Mesenchymal stem cell (in vitro differentiated cells and primary cell): ENCODE results near the gene PRKG1.

Experiments used
- DNase-seq: peaks from one replicate; pipeline ENCODE4 v3.0.0-alpha.2; 2013
- H2AFZ ChIP-seq: one replicate; pipeline ENCODE4 v1.6.1; 2013; ENCODE audit warnings: low read depth, mild to moderate bottlenecking, control low read depth, inconsistent platforms, low read length, moderate library complexity
- H2AK5ac ChIP-seq: 2 replicates; pipeline ENCODE4 v1.6.1; 2013; ENCODE audit warnings: low read length, moderate library complexity, mild to moderate bottlenecking, inconsistent platforms; ENCODE audit not compliant: severe bottlenecking
- H2BK120ac ChIP-seq: one replicate; pipeline ENCODE4 v1.6.1; 2013; ENCODE audit warnings: low read depth, mild to moderate bottlenecking, inconsistent platforms, low read length, moderate library complexity
- H2BK12ac ChIP-seq, 2 experiments: one replicate each; pipeline ENCODE4 v1.6.1; 2013; ENCODE audit warnings: inconsistent platforms in 2 of 2, low read length in 2 of 2, mild to moderate bottlenecking in 2 of 2, moderate library complexity in 2 of 2, control low read depth in 1 of 2
- H2BK15ac ChIP-seq: one replicate; pipeline ENCODE4 v1.6.1; 2013; ENCODE audit warnings: mild to moderate bottlenecking, low read depth, inconsistent platforms; ENCODE audit not compliant: poor library complexity, severe bottlenecking
- H2BK5ac ChIP-seq: 2 replicates; pipeline ENCODE4 v1.6.1; 2013; ENCODE audit warnings: low read depth, mild to moderate bottlenecking, low read length, control low read depth, inconsistent platforms; ENCODE audit not compliant: poor library complexity, severe bottlenecking
- H3K14ac ChIP-seq, 2 experiments: one replicate each; pipeline ENCODE4 v1.6.1; 2013; ENCODE audit warnings: inconsistent platforms in 2 of 2, low read length in 2 of 2, control low read depth in 1 of 2, mild to moderate bottlenecking in 1 of 2, moderate library complexity in 1 of 2
- H3K18ac ChIP-seq, 2 experiments: one replicate each; pipeline ENCODE4 v1.6.1; 2013; ENCODE audit warnings: inconsistent platforms in 2 of 2, low read length in 2 of 2, control low read depth in 1 of 2, low read depth in 1 of 2, mild to moderate bottlenecking in 1 of 2
- H3K23ac ChIP-seq, 2 experiments: one replicate each; pipeline ENCODE4 v1.6.1; 2013; ENCODE audit warnings: inconsistent platforms in 2 of 2, low read length in 2 of 2, mild to moderate bottlenecking in 2 of 2, moderate library complexity in 2 of 2, control low read depth in 1 of 2
- H3K27ac ChIP-seq: 2 replicates; pipeline ENCODE4 v1.5.1; 2013; ENCODE audit warnings: mild to moderate bottlenecking, moderate library complexity, low read length, control low read depth, inconsistent platforms; ENCODE audit not compliant: poor library complexity, severe bottlenecking
- H3K27me3 ChIP-seq, 2 experiments: 2 replicates each; pipeline versions ENCODE4 v1.6.1 to v1.7.0; 2013; ENCODE audit warnings: low read length in 2 of 2, mild to moderate bottlenecking in 2 of 2, moderate library complexity in 2 of 2, control low read depth in 1 of 2, inconsistent platforms in 1 of 2; ENCODE audit not compliant: control insufficient read depth in 1 of 2, insufficient read depth in 1 of 2
- H3K36me3 ChIP-seq, 2 experiments: 2 replicates each; pipeline versions ENCODE4 v1.6.1 to v1.7.0; 2013; ENCODE audit warnings: low read length in 2 of 2, control low read depth in 1 of 2, inconsistent platforms in 1 of 2, low read depth in 1 of 2, mild to moderate bottlenecking in 1 of 2; ENCODE audit not compliant: insufficient read depth in 2 of 2, control insufficient read depth in 1 of 2
- H3K4ac ChIP-seq, 2 experiments: one replicate each; pipeline ENCODE4 v1.6.1; 2013; ENCODE audit warnings: inconsistent platforms in 2 of 2, low read length in 2 of 2, mild to moderate bottlenecking in 2 of 2, moderate library complexity in 2 of 2, control low read depth in 1 of 2, low read depth in 1 of 2
- H3K4me1 ChIP-seq: 2 replicates; pipeline ENCODE4 v1.6.1; 2013; ENCODE audit warnings: low read depth, low read length, control low read depth; ENCODE audit not compliant: control insufficient read depth, insufficient read depth
- H3K4me2 ChIP-seq: 2 replicates; pipeline ENCODE4 v1.6.1; 2013; ENCODE audit warnings: low read length, mild to moderate bottlenecking, inconsistent platforms; ENCODE audit not compliant: poor library complexity, severe bottlenecking
- H3K4me3 ChIP-seq, 2 experiments: 2 replicates each; pipeline versions ENCODE4 v1.5.1 to v1.7.0; 2013; ENCODE audit warnings: low read length in 2 of 2, mild to moderate bottlenecking in 2 of 2, control low read depth in 1 of 2, low read depth in 1 of 2; ENCODE audit not compliant: insufficient read depth in 1 of 2
- H3K79me1 ChIP-seq: replicated peaks from 2 replicates; pipeline ENCODE4 v1.6.1; 2013; ENCODE audit warnings: mild to moderate bottlenecking, control low read depth, low read length, inconsistent platforms; ENCODE audit not compliant: poor library complexity, severe bottlenecking
- H3K9ac ChIP-seq: 2 replicates; pipeline ENCODE4 v1.7.0; 2013; ENCODE audit warnings: mild to moderate bottlenecking, low read length, moderate library complexity
- H3K9me3 ChIP-seq: 2 replicates; pipeline ENCODE4 v1.7.0; 2013; ENCODE audit warnings: mild to moderate bottlenecking, low read length; ENCODE audit not compliant: control insufficient read depth
- H4K8ac ChIP-seq: one replicate; pipeline ENCODE4 v1.6.1; 2013; ENCODE audit warnings: inconsistent platforms, mild to moderate bottlenecking, low read length, moderate library complexity
- H4K91ac ChIP-seq: one replicate; pipeline ENCODE4 v1.6.1; 2013; ENCODE audit warnings: mild to moderate bottlenecking, low read length, inconsistent platforms
- WGBS: methylation state at CpG from one replicate; pipeline ENCODE4 v1.1.7; 2013; ENCODE audit warnings: mixed read lengths; 5-methylcytosine and 5-hydroxymethylcytosine counted together

PRKG1 gene

GRCh38 chr10:52313933-52314821 lies 1239.9 kb downstream of the PRKG1 start, which contains the start of gene DKK1:
DKK1 (plus strand) TSS chr10:52314281; CDS start chr10:52314435, 154 bp downstream.
- peak within 1 kb of the TSS; percentile 91 for H3K9ac ChIP-seq
- peak within 1 kb of the TSS in 1 of 2 experiments; percentile 91 for H2BK12ac ChIP-seq
- H2AK5ac ChIP-seq: no peak within 1 kb of the TSS
- DNase-seq: peak; percentile 80
- peak within 1 kb of the TSS in 1 of 2 experiments; percentile 62 for H3K4ac ChIP-seq
- peak within 1 kb of the TSS; percentile 44 for H2BK120ac ChIP-seq
- H2BK5ac ChIP-seq: no peak within 1 kb of the TSS
- no peak within 1 kb of the TSS for H4K8ac ChIP-seq
- no peaks in the 10 kb centered on the region for H3K9me3 ChIP-seq
- 1% methylated on average over 52 of the region's 55 CpGs for WGBS
- H2AFZ ChIP-seq: peak within 1 kb of the TSS; percentile 75
- H3K27me3 ChIP-seq: no peaks in the 10 kb centered on the region
- H3K18ac ChIP-seq: peak within 1 kb of the TSS; percentile 76 to 86
- H3K36me3 ChIP-seq: peaks cover 0 to 21% of the 10 kb centered on the region in 2 experiments
- peak within 1 kb of the TSS; percentile 79 to 87 for H3K4me3 ChIP-seq
- H3K14ac ChIP-seq: peak within 1 kb of the TSS in 1 of 2 experiments; percentile 91
- peak within 1 kb of the TSS; percentile 90 for H3K4me2 ChIP-seq
- peak within 1 kb of the TSS; percentile 85 for H2BK15ac ChIP-seq
- H3K79me1 ChIP-seq: peaks cover 3% of the 10 kb centered on the region
- H3K4me1 ChIP-seq: peaks cover 8% of the 10 kb centered on the region
- H3K27ac ChIP-seq: no peak within 1 kb of the TSS
- H4K91ac ChIP-seq: peak within 1 kb of the TSS; percentile 90
- H3K23ac ChIP-seq: peak within 1 kb of the TSS in 1 of 2 experiments; percentile 46

- peak overlapping the region in 1 of 2 experiments; percentile 46 for H3K23ac ChIP-seq
- H4K8ac ChIP-seq: no peak overlapping the region
- H2BK120ac ChIP-seq: no peak overlapping the region
- H2BK5ac ChIP-seq: no peak overlapping the region
- peak overlapping the region; percentile 91 for H3K9ac ChIP-seq
- WGBS: 16% methylated on average over 16 of the region's 36 CpGs
- H3K27ac ChIP-seq: no peak overlapping the region
- no peak overlapping the region for H3K4ac ChIP-seq
- peaks cover 3% of the 10 kb centered on the region for H3K79me1 ChIP-seq
- H3K18ac ChIP-seq: peak overlapping the region in 1 of 2 experiments; percentile 84
- H3K14ac ChIP-seq: peak overlapping the region in 1 of 2 experiments; percentile 91
- H3K9me3 ChIP-seq: no peaks in the 10 kb centered on the region
- H2AK5ac ChIP-seq: no peak overlapping the region
- H2BK12ac ChIP-seq: peak overlapping the region in 1 of 2 experiments; percentile 79
- no peak overlapping the region for H2BK15ac ChIP-seq
- peaks cover 0 to 21% of the 10 kb centered on the region in 2 experiments for H3K36me3 ChIP-seq
- no peaks in the 10 kb centered on the region for H3K27me3 ChIP-seq
- peak overlapping the region; percentile 79 to 87 for H3K4me3 ChIP-seq
- H4K91ac ChIP-seq: peak overlapping the region; percentile 56
- H3K4me1 ChIP-seq: peaks cover 8% of the 10 kb centered on the region
- peak overlapping the region; percentile 90 for H3K4me2 ChIP-seq
- peak overlapping the region; percentile 60 for H2AFZ ChIP-seq
- peak; percentile 58 for DNase-seq
Observed at GRCh38 chr10:52314822-52315552, 1240.7 kb downstream of the PRKG1 start.

GRCh38 chr10:52316001-52316400 lies 1241.7 kb downstream of the PRKG1 start:
- Histone ChIP-seq H3K4me1 (peaks cover 8% of the 10 kb centered on the region), H3K79me1 (peaks cover 3% of the 10 kb centered on the region), H3K18ac (no peak overlapping the region), H3K4me2 (no peak overlapping the region), H2BK120ac (no peak overlapping the region), H2BK5ac (no peak overlapping the region), H3K4ac (no peak overlapping the region), H4K8ac (no peak overlapping the region), H3K4me3 (peak overlapping the region in 1 of 2 experiments; percentile 87), H3K14ac (no peak overlapping the region), H2BK15ac (no peak overlapping the region), H3K36me3 (peaks cover 0 to 21% of the 10 kb centered on the region in 2 experiments), H3K27ac (no peak overlapping the region), H2AFZ (no peak overlapping the region), H3K23ac (no peak overlapping the region), H3K27me3 (no peaks in the 10 kb centered on the region), H3K9ac (peak overlapping the region; percentile 91), H2AK5ac (no peak overlapping the region), H3K9me3 (no peaks in the 10 kb centered on the region), H4K91ac (no peak overlapping the region), H2BK12ac (no peak overlapping the region)
- no CpG with 5 or more reads among the region's 1 CpG for WGBS
- DNase-seq: peak; percentile 36
